ENCODE measurements around the gene DDX17. TPM values are rescaled to one million over a fixed set of nuclear protein-coding genes. Genes with fewer than 3 reads are reported as not detected.

The DDX17 gene
- polyA plus RNA-seq, 1 donor (not counting 4 experiments of a cell fraction or from before 2014, with no cell fraction given), result 270 TPM

GRCh38 chr22:38487946-38488345 is 18.2 kb downstream of the DDX17 start:
- FAIRE-seq (no peak), DNase-seq (ENCODE audit: low read depth, low spot score) (no peak)
- no peak overlapping the region for H2AFZ ChIP-seq (ENCODE audit: control insufficient read depth, low read length)
- H3K9me3 ChIP-seq (ENCODE audit: control insufficient read depth, low read depth, low read length), result no peaks in the 10 kb centered on the region
- TF ChIP-seq EZH2 (IDR thresholded peaks at IDR 0.05; ENCODE audit: low read length), result no peak
- no peak for TF ChIP-seq CTCF (optimal IDR thresholded peaks at IDR 0.05 in 1 of 3, IDR thresholded peaks at IDR 0.05 in 1 of 3, conservative IDR thresholded peaks at IDR 0.05 in 1 of 3; ENCODE audit: extremely low read depth in 1 of 3, insufficient read depth in 2 of 3, low read length in 3 of 3)
- no peak overlapping the region for H3K4me2 ChIP-seq (ENCODE audit: control insufficient read depth, extremely low read depth, insufficient read depth, low read depth, low read length)
- H3K9me1 ChIP-seq (ENCODE audit: control insufficient read depth, extremely low read depth, insufficient read depth, low read length), result peaks cover 3% of the 10 kb centered on the region
- H3K27ac ChIP-seq (ENCODE audit: control insufficient read depth, insufficient read depth, low read length), result no peak overlapping the region
- peaks cover 46 to 70% of the 10 kb centered on the region in 2 experiments for H3K36me3 ChIP-seq (ENCODE audit: control insufficient read depth in 2 of 2, extremely low read depth in 1 of 2, insufficient read depth in 2 of 2, low read length in 2 of 2)
- H4K20me1 ChIP-seq (ENCODE audit: control insufficient read depth, extremely low read depth, insufficient read depth, low read length), result peaks cover 25% of the 10 kb centered on the region
- peaks cover 25% of the 10 kb centered on the region for H3K79me2 ChIP-seq (ENCODE audit: control insufficient read depth, insufficient read depth, low read length)
- dilution Hi-C loops (cut with MboI; ENCODE audit: extremely low pct_ligation_motif_present, low sequenced_read_pairs), result no loop called here
- no peaks in the 10 kb centered on the region for H3K27me3 ChIP-seq (ENCODE audit: control insufficient read depth, extremely low read depth, insufficient read depth, low read length)
- no peaks in the 10 kb centered on the region for H3K4me1 ChIP-seq (ENCODE audit: control insufficient read depth, extremely low read depth, insufficient read depth, low read length)
- no peak overlapping the region for H3K4me3 ChIP-seq (ENCODE audit: control insufficient read depth in 2 of 3, extremely low read depth in 1 of 3, insufficient read depth in 2 of 3, low read depth in 1 of 3, low read length in 3 of 3)
- no peak overlapping the region for H3K9ac ChIP-seq (ENCODE audit: control insufficient read depth, extremely low read depth, insufficient read depth, low read length)

- no peak overlapping the region for H3K4me2 ChIP-seq (ENCODE audit: control insufficient read depth, extremely low read depth, insufficient read depth, low read depth, low read length)
- no peak overlapping the region for H3K4me3 ChIP-seq (ENCODE audit: control insufficient read depth in 2 of 3, extremely low read depth in 1 of 3, insufficient read depth in 2 of 3, low read depth in 1 of 3, low read length in 3 of 3)
- H3K36me3 ChIP-seq (ENCODE audit: control insufficient read depth in 2 of 2, extremely low read depth in 1 of 2, insufficient read depth in 2 of 2, low read length in 2 of 2), result peaks cover 52 to 71% of the 10 kb centered on the region in 2 experiments
- peaks cover 25% of the 10 kb centered on the region for H3K79me2 ChIP-seq (ENCODE audit: control insufficient read depth, insufficient read depth, low read length)
- no peak overlapping the region for H3K9ac ChIP-seq (ENCODE audit: control insufficient read depth, extremely low read depth, insufficient read depth, low read length)
- TF ChIP-seq CTCF (optimal IDR thresholded peaks at IDR 0.05 in 1 of 3, IDR thresholded peaks at IDR 0.05 in 1 of 3, conservative IDR thresholded peaks at IDR 0.05 in 1 of 3; ENCODE audit: extremely low read depth in 1 of 3, insufficient read depth in 2 of 3, low read length in 3 of 3), result no peak
- no peak for TF ChIP-seq EZH2 (IDR thresholded peaks at IDR 0.05; ENCODE audit: low read length)
- peaks cover 25% of the 10 kb centered on the region for H4K20me1 ChIP-seq (ENCODE audit: control insufficient read depth, extremely low read depth, insufficient read depth, low read length)
- DNase-seq (ENCODE audit: low read depth, low spot score) (no peak), FAIRE-seq (no peak)
- H3K9me1 ChIP-seq (ENCODE audit: control insufficient read depth, extremely low read depth, insufficient read depth, low read length), result peaks cover 1% of the 10 kb centered on the region
- dilution Hi-C loops (cut with MboI; ENCODE audit: extremely low pct_ligation_motif_present, low sequenced_read_pairs), result no loop called here
- H3K4me1 ChIP-seq (ENCODE audit: control insufficient read depth, extremely low read depth, insufficient read depth, low read length), result no peaks in the 10 kb centered on the region
- H2AFZ ChIP-seq (ENCODE audit: control insufficient read depth, low read length), result no peak overlapping the region
- no peaks in the 10 kb centered on the region for H3K27me3 ChIP-seq (ENCODE audit: control insufficient read depth, extremely low read depth, insufficient read depth, low read length)
- H3K27ac ChIP-seq (ENCODE audit: control insufficient read depth, insufficient read depth, low read length), result no peak overlapping the region
- no peaks in the 10 kb centered on the region for H3K9me3 ChIP-seq (ENCODE audit: control insufficient read depth, low read depth, low read length)
Measured at GRCh38 chr22:38485783-38486182, 20.3 kb downstream of the DDX17 start.

Measured in keratinocyte (primary cell).